RKO (cell line): ENCODE measurements around the gene TRIM5.
"Not testable (repeated sequence)": the region's sequence is repeated elsewhere in the genome, so short reads cannot be mapped to it uniquely, and the experiment has no call there.

Source experiments
- DNase-seq: peaks from one replicate; pipeline ENCODE4 v3.0.0-alpha.2; 2016; ENCODE audit warnings: low spot score

TRIM5 gene, protein sequence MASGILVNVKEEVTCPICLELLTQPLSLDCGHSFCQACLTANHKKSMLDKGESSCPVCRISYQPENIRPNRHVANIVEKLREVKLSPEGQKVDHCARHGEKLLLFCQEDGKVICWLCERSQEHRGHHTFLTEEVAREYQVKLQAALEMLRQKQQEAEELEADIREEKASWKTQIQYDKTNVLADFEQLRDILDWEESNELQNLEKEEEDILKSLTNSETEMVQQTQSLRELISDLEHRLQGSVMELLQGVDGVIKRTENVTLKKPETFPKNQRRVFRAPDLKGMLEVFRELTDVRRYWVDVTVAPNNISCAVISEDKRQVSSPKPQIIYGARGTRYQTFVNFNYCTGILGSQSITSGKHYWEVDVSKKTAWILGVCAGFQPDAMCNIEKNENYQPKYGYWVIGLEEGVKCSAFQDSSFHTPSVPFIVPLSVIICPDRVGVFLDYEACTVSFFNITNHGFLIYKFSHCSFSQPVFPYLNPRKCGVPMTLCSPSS

DNA sequence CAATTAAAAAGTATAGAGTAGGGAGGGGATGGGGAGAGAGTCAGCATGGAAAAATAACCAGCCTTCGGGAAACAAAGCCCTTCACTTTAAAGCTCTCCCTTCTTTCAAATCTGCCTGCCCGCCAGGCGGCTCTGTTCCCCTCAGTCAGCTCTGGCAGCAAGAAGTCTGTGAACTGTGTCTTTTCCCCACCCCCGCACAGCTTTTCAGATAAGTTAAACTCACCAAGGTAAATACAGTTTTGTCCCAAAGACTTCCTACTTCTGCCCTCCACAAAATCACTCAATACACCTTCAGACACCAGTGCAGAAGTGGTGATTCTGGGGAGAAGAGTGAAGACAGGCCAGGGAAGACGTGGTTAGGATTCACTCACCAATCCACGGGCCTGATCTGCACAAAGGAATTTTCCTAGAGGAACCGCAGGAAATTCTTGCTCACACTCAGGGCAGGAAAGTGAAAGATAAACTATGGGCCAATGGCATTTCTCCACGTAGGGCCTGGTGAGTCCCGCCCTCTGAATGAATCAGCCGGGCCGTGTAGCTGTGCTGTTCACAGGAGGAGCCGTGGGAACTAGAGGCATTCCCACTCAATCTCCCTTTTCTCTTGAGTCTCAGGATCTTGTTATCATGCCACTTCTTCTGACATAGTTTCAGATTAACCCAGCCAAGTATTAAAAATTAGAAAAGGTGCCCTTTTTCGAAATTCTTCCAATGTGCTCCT is at the start of gene TRIM5:
TSS of gene TRIM5 (minus strand) at position 429 of the 717 bp plus-strand sequence. CDS start 4,897 bp downstream, outside the sequence.
- DNase-seq = peak; percentile 95

DNA sequence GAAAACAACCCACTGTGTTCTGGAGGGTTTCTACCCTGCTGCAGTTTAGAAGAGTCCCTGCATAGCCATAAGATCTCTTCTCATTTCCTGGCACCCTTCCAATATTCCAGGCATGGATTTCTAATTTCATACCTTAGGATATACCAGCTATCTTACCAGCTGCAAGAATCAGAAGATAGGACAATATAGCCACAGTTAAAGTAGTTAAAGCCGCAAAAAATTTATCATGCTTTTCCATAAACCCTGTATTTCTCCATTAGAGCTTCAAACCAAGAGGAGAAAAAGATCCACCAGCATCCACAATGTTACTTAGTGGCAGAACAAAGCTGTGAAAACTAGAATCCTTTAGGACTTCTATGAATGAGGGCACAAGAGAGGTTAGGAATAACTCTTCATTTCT is 42.8 kb upstream of the TRIM5 start:
- no peak for DNase-seq

DNA sequence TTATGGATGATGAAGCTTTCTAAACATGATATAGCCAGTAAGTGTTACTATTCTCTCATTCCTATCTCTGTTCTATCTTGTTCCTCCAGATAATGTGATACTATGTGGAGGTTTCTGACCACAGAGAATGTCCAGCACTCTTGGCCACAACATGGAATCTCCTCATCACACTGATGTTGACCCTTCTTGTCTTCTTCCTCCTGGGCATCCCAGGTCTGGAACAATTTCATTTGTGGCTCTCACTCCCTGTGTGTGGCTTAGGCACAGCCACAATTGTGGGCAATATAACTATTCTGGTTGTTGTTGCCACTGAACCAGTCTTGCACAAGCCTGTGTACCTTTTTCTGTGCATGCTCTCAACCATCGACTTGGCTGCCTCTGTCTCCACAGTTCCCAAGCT is 41.5 kb upstream of the TRIM5 start:
- no peak for DNase-seq

DNA sequence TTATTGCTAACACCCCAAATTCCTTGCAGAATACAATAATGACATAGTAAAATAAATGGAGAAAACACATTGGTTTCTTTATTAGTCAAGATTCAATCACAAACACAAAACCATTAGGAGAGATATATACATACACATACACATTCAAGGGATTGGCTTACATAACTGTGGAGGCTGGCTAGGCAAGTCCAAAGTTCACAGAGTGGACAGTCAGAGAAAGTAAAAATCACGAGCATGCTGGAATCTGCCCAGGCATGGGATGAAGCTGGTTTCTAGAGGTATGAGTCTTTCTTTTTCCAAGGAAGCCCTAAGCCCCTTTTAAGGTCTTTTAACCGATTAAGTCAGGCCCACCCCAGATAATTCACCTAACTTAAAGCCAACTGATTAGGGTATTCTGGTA is 37.7 kb upstream of the TRIM5 start:
- DNase-seq = no peak

DNA sequence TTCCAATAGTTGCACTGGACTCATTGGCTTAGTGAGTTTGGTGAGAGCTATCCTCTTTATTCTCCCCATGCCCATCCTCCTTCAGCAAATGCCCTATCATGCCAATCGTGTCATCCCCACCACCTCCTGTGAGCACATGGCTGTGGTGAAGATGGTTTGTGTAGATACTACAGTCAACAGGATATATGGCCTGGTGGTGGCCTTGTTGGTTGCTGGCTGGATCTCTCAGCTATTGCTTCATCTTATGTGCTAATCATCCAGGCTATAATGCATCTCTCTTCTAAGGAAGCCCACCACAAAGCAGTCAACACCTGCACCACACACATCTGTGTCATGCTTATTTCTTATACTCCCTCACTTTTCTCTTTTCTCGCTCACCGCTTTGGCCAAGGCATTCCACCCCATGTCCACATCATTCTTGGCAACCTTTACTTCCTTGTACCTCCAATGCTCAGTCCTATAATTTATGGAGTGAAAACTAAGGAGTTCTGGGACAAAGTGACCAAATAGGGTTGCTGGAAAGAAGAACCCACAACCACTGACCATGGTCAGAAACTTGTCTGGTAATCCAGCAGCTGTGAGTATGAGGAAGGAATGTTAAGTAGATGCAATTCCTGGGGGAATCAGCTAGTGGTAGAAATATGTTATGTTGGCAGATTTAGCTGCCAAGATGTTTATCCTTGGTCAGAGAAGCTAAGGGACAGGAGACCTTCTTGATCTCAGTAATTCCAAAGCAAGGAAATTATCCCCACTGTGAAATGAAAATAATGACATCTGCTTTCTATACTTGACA is 35.0 kb upstream of the TRIM5 start:
- DNase-seq = no peak

DNA sequence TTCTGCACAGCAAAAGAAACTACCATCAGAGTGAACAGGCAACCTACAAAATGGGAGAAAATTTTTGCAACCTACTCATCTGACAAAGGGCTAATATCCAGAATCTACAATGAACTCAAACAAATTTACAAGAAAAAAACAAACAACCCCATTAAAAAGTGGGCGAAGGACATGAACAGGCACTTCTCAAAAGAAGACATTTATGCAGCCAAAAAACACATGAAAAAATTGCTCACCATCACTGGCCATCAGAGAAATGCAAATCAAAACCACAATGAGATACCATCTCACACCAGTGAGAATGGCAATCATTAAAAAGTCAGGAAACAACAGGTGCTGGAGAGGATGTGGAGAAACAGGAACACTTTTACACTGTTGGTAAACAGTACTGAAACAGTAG is 31.6 kb upstream of the TRIM5 start:
- not testable (repeated sequence) for DNase-seq

DNA sequence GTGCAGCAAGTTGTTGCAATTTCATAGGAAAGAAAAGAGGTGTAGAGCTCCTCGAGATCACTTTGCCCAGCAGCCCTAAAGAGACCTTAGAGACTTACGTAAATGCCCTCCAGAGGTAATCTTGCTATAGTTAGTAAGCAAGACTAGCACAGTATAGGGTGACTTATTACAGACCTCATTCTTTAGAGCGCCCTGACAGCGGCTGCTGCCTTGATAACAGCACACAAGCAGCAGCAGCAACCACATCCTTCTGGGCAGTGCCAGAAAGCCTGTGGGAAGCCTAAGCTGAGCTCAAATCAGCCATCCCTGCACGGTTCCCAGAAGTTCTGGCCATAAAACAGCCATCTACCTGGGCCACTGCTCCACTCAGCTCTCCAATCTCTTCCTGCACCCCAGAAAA is 28.8 kb upstream of the TRIM5 start:
- DNase-seq = no peak

DNA sequence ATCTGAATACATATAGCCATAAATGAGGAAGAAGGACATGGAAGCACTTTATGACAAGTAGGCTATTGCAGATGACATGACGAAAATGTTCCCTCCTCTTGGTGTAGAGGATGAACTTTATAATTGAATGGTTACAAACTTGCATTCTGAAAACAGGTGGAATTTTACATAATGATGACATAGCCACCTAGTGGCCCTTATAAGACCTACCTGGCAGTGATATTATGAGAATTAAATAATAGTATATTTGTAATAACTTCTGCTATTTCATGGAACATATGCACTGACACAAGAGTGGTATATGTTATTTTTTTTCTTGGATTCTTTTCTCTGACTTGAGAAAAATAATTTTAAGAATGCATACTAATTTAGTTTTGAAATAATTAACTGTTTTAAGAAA is 27.6 kb upstream of the TRIM5 start:
- peak; percentile 28 for DNase-seq

DNA sequence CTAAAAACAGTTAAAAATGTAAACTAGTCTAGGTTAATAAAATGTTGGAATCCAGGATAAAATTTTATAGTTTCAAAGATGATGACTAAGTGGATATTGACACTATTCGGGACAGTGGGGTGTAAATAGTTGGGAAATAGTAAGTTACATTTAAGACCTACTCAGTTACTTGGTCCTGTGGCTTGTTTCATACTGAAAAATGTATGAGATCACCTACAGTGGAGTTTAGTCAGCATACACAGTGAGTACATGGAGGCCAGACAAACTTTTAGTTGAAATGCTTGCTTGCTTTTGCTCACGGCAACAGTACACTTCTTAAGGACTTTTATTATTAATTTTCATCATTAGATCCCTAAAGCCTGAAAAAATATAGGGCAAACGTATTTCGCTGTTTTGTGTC is 20.8 kb upstream of the TRIM5 start:
- peak; percentile 9 for DNase-seq

DNA sequence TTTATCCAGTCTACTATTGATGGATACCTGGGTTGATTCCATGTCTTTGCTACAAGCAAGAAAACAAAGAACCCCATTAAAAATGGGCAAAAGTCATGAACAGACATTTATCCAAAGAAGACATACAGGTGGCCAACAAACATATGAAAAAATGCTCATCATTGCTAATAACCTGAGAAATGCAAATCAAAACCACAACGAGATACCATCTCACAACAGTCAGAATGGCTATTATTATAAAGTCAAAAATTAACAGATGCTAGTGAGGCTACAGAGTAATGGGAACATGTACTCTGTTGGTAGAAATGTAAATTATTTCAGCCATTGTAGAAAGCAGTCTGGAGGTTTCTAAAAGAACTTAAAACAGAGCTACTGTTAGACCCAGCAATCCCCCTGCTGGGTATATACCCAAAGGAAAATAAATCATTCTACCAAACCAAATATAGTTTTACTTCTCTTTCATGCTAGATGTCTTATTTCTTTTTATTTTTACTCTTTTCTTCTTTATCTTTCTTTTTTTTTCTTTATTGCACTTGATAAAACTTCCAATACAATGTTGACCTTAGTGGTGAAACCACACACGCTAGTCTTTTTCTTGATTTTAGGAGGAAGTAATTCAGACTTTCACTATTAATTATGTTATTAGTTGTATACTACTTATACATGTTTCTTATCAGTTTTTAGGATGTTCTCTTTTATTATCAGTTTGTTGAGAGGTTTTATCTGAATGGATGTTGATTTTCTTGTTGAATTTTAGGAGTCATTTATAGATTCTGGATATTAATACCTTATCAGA is 19.1 kb upstream of the TRIM5 start:
- DNase-seq = no peak

DNA sequence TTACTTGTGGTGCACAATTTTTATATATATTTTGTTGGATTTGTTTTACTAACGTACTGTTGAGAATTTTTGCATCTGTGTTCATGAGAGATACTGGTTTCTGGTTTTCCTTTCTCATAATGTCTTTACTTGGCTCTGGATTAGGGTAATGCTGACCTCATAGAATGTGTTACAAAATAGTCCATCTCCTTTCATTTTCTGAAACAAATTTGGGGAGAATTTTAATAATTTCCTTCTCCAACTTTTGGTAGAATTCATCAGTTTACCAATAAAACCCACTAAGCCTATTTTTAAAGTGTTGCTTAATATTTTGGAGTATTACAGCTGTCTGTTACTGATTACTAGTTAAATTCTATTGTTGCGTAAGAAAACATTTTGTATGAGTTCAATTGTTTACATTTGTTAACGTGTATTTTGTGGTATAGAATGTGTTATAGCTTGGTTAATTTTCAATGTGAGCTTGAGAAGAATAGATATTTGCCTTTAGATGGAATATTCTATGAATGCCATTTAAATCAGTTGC is 16.2 kb upstream of the TRIM5 start:
- DNase-seq = no peak

DNA sequence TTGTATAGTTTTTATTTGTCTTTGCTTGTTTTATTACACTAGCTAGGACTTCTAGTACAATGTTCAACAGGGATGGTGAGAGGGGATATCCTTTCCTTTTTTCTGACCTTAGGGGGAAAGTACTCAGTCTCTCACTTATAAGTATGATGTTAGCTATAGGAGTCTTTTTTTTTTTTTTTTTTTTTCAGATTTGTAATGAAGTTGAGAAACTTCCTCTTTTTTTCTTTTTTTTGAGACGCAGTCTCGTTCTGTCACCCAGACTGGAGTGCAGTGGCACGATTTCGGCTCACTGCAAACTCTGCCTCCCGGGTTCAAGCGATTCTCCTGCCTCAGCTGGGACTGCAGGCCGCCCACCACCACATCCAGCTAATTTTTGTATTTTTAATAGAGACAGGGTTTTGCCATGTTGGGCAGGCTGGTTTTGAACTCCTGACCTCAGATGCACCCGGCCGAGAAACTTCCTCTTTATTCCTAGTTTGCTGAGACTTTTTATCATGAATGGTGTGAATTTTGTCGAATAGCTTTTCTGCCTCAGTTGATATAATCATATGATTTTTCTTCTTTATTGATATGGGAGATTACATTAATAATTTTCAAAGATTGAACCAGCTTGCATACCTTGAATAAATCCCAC is 15.7 kb upstream of the TRIM5 start:
- no peak for DNase-seq

DNA sequence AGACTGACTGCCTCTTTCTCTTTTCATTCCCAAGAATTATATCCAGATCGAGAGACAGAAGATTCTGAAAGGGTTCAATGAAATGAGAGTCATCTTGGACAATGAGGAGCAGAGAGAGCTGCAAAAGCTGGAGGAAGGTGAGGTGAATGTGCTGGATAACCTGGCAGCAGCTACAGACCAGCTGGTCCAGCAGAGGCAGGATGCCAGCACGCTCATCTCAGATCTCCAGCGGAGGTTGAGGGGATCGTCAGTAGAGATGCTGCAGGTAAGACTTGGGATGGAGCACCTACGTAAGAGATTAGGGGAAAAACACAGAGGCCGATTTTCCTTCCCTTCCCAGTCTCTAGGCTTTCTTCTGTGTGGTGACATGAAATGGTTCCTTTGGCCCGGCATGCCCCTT is 13.4 kb upstream of the TRIM5 start:
- no peak for DNase-seq

DNA sequence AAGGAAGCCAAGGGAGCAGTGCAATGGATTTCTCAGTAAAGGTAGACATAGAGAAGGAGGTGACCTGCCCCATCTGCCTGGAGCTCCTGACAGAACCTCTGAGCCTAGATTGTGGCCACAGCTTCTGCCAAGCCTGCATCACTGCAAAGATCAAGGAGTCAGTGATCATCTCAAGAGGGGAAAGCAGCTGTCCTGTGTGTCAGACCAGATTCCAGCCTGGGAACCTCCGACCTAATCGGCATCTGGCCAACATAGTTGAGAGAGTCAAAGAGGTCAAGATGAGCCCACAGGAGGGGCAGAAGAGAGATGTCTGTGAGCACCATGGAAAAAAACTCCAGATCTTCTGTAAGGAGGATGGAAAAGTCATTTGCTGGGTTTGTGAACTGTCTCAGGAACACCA is 11.3 kb upstream of the TRIM5 start:
- no peak for DNase-seq

DNA sequence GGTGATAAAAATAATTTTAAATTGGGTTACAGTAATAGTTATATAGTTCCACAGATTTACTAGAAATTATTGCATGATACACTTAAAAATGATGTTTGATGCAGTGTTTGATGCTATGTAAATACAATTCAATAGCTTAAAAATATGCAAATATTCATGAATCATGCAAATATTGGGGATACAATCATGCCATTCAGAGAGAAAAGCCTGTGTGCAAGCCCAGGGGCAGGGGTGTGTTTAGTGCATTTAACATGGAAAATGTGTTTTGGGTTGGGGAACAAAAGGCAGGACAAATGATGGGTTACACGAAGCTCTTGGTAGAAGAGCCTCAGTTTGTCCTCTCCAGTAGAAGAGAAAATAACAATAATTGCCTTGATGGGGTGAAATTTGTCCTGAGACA is 10.7 kb upstream of the TRIM5 start:
- no peak for DNase-seq

DNA sequence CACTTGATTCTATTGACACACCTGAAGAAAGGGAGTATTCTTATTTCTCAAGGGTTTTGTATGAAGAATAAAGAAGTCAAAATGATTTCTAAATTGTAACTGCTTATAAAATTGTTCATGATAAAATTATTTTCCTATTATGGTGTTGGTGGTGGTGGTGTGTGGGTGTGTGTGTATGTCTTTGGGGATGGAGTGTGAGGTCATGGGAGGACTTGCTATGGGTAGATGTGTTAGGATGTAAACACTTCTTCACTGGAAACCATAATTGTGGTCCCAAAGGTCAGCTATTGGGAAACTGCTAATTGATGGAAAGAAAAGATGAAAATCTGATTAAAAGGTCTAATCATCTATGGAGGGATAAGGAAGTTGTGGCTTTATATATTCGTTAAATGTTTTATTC is 9.8 kb upstream of the TRIM5 start:
- no peak for DNase-seq

DNA sequence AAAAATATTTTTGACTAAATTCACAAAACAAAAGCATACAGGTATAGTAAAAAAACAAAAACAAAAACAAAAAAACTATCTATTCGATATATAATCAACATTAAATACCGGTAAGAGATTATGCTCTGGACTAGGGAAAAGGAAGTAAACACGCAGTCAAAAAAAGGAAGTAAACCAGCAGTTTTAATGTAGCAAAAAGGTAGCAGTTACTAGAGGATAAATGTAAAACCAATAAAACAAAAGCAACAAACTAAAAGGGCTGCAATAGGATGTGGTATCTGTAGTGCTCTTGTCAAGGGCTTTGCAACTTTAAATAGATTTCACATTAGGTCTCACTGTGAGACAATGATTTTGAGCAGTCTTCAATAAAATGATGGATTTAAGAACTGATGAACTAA is 7.1 kb upstream of the TRIM5 start:
- DNase-seq = no peak

DNA sequence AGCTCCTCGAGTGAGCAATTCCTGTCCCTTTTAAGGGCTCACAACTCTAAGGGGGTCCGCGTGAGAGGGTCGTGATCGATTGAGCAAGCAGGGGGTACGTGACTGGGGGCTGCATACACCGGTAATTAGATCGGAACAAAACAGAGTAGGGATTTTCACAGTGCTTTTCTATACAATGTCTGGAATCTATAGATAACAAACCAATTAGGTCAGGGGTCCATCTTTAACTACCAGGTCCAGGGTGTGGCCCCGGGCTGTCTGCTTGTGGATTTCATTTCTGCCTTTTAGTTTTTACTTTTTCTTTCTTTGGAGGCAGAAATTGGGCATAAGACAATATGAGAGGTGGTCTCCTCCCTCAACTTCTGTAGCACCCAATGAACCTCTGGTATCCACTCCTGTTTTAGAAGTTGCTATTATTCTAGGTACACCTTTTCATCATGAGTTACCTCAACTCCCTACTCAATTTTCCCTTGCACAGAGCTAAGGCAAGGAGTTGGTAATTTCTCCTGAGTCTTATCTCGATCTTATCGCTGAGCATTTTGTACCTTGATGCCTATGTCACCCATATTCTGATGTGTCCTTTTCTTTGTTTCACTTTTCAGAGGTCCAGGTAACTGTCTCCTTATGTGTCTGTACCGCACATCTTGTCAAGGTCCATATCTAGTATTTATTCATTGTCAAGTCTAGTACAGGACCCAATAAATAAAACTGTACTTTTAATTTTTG is 6.5 kb upstream of the TRIM5 start:
- DNase-seq = not testable (repeated sequence)

DNA sequence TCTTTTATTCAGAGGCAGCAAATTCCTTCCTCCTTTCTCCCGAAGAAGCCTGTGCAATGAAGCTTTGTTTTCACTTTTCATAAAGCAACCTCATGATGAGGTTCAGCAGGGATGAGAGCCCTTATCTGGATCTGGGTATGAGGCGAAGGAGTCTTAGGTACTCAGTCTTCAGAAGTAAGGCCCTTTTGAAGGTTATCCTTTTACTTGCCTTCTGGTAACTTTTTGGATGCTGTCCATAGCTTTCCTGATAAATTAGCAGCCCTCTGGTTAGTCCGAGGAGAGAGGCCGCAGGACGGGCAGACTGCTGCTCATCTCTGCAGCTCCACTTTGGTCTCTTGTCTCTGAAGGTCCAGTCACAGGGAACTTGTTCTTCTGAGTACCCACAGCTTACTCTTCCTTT is 5.9 kb upstream of the TRIM5 start:
- no peak for DNase-seq

DNA sequence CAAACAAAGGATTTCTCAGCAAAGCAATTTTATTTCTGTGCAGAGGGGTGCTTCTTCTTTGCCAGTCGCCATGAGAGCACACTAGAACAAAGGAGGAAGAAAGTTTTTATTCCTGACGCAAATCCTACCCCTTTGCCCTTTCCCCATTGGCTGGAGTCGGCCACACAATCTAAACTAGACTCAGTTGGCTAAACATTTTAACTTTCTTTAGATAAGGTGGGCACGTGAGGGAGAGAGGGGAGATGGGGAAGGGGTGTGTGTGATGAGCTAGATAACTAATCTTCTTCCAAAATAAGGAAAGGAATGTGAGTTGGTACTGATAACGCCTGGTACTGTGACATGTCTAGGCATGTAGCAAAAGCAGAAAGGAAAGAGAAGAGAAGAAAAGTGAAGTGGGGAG is 5.3 kb upstream of the TRIM5 start:
- no peak for DNase-seq
